GM12873 (cell line): ENCODE data around the gene TACR1.

Experiments
- TF ChIP-seq, protein P1 (sequence below): IDR thresholded peaks from 2 replicates; pipeline ENCODE4 v1.5.1; 2012; ENCODE audit warnings: low read depth, mild to moderate bottlenecking, moderate library complexity, low read length, control low read depth; ENCODE audit not compliant: insufficient read depth; ENCODE audit errors: missing control alignments

Gene TACR1

DNA sequence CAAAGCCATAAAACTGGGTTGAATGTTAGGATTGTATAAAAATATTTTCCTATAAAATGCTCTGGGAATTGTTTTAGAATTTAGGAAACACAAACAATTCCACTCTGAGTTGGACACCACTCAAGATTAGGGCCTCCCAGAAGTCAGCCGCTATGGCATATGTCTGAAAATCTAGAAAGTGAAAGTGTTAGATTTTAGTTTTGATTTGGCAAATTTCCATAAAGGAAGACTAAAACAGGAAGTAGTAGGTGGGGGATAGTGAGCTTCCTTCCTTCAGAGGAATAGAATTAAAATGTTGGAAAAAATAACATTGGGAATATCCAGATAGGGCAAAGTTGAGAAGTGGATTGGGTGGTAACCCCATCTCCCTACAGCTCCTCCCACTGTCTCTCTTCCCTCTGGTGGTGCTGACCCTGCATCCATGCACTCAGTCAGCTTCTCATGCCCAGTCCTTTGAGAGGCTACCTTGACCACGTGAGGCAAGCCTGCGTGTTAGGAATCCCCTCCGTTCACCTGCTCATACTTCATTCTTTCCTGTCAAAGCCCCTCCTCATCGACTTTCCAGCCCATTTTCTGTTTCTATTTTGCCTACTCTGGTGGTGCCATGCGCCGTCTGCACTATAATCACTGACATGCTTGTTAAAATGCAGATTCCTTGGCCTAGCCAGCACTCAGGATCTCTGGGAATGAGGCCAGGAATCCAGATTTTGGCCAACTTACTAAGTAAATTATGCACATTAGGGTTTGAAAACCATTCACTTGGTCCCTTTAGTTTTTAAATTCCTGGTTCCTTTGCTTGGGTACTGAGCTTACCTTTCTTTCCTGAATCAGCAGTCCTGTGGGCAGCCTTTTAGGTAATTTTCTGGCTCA lies 157.4 kb downstream of the TACR1 start:
- TF ChIP-seq, protein P1, sequence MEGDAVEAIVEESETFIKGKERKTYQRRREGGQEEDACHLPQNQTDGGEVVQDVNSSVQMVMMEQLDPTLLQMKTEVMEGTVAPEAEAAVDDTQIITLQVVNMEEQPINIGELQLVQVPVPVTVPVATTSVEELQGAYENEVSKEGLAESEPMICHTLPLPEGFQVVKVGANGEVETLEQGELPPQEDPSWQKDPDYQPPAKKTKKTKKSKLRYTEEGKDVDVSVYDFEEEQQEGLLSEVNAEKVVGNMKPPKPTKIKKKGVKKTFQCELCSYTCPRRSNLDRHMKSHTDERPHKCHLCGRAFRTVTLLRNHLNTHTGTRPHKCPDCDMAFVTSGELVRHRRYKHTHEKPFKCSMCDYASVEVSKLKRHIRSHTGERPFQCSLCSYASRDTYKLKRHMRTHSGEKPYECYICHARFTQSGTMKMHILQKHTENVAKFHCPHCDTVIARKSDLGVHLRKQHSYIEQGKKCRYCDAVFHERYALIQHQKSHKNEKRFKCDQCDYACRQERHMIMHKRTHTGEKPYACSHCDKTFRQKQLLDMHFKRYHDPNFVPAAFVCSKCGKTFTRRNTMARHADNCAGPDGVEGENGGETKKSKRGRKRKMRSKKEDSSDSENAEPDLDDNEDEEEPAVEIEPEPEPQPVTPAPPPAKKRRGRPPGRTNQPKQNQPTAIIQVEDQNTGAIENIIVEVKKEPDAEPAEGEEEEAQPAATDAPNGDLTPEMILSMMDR = no peak

DNA sequence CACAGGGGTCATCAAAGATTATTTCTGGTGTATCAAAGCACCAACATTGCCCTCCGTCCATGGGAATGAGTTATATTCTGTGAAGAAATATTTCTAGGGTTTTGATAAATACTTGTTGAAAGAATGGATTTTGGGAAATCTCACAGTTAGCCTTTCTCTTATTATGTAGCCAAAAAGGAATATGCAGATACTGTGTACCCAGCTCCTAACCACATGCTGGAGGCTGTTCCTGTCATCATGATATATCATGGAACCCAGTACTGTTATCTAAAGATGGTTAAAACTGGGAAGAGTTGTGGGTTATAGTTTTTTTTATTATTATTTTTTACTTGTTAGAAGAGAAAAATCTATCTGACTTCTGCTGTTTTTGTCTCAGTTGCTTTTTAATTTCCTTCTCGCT lies 158.1 kb downstream of the TACR1 start:
- TF ChIP-seq, protein P1 = no peak

DNA sequence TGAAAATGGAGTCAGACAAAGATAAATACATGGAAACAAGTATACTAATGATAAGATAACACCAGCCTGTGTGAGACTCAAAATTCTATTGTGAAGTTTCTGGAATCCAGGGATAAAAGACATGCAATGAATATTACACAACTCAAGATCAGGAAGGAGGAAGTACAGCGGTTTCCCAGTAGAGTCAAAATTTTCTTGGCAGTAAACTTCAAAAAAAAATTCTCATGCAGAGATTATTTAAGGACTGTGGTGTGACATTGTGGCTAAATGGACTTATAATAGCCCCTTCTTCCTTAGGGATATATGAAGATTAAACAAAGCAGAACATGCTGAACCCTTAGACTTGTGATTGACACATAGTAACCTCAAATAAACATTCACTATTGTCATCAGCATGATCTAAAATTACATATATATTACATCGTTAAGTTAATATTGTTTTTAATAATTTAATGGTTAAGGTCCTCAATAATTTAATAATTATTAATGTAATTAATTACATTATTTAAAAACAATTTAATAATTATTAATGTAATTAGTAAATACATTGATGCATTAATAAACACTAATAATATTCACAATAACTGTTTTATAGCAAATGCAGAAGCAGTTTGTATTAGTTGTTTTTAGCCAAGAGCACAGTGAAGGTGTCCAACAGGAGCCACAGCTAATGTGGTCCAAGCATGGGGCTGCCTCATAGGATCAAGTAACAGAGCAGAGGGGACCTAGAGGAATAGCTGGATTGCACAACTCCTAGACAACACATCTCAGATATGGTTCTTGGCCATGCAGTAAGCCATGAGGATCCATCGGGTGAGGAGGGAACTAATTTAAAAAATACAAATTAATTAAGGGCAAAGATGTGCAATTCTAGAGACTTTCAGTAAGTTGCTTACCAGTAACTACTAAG lies 163.6 kb downstream of the TACR1 start:
- TF ChIP-seq, protein P1 = no peak

DNA sequence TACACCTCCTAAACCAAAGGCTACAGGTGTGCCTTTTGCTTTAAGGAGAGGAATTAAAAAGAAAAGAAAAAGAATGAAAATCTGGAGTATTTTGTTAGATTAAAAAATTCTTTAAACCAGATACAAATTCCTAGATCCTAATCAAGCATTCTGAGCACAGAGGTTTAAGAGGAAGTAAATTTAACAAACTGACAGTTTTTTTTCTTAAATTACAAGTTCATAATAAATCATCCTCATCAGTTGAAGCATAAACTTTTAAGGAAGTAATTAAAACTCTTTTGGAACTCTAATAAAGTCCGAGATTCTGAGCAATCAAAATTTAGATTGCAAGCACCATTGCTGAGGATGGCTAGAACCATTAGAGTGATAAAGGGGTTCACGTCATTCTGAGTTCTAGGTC lies 165.8 kb downstream of the TACR1 start:
- TF ChIP-seq, protein P1 = no peak

DNA sequence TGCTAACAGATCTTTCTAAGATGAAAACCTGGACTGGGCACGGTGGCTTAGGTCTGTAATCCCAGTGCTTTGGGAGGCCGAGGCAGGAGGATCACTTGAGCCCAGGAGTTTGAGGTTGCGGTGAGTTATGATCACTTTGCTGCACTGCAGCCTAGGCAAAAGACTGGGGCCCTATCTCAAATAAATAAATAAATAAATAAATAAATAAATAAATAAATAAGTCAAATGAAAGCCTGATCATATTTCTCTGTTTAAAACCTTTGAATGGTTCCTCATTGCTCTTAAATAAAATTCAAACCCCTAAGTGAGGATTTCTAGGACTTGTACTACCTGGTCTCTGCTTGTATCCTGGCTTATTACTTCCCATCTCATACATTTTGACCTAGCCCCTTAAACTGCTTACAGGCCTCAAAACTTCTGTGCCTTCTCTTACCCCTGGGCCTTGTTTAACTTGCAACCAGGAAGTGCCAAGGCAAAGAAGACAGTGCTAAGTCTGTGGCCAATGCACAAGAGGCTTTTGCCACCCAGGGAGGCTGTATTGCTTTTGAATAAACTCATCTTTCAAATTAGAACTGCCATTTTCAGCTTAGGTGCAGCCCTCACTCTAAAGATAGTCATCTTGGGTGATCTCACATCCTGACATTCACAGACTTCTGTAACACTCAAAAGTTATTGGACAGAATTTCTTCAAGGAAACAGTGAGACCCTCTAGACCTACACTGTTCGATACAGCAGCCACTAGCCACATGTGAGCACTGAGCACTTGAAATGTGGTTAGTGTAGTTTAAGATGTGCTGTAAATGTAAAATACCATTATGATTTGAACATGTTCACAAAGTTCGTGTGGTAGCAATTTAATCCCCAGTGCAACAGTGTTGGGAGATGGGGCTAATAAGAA lies 167.2 kb downstream of the TACR1 start:
- TF ChIP-seq, protein P1 = no peak

DNA sequence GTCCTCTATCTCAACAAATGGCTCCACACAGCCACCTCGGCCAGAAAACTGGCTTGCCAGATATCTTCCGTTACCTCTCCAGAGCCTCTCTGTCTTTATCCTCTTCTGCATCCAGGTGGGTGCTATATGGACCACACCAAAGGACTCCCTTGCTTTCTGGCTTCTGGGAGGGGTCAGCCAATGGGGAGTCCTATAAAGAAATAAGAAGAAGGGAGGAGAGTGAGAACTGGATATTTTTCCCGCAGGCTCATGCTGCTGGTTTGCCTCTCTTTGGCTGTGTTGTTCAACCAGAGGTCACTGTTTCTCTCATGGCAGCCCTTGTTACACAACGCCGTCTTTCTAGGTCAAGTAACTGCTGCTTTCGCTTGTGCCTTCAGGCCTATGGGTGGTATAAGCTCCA lies 168.1 kb downstream of the TACR1 start:
- TF ChIP-seq, protein P1 = no peak
